NOMO-1 treated with DMSO at 0.1 percent for 48 hours (cell line): ENCODE measurements around the gene RHEX.

ENCODE experiments used
- DNase-seq: peaks from one replicate; lab custom pipeline; 2025; ENCODE audit not compliant: unreplicated experiment; lab: John Stamatoyannopoulos, UW

Gene RHEX

GRCh38 chr1:206114692-206115640 lies 62.0 kb downstream of the RHEX start:
- no peak for DNase-seq

- DNase-seq, result no peak
Observed at GRCh38 chr1:206115791-206116190, 62.8 kb downstream of the RHEX start.

- no peak for DNase-seq
Observed at GRCh38 chr1:206116191-206116872, 63.4 kb downstream of the RHEX start.

DNA sequence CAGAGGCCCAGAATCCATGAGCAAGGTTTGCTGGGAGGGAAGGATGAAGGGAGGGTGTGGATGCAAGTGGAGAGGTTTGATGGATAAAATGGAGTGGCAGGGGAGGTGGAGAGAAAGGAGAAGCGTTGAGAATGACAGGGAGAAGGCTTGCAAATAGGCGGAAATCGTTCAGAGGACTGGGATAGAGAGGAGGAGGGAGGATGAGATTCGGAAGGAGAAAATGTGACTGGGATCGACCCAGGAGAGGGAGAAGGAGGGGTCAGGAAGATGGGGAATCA lies 63.8 kb downstream of the RHEX start:
- DNase-seq, result no peak

DNA sequence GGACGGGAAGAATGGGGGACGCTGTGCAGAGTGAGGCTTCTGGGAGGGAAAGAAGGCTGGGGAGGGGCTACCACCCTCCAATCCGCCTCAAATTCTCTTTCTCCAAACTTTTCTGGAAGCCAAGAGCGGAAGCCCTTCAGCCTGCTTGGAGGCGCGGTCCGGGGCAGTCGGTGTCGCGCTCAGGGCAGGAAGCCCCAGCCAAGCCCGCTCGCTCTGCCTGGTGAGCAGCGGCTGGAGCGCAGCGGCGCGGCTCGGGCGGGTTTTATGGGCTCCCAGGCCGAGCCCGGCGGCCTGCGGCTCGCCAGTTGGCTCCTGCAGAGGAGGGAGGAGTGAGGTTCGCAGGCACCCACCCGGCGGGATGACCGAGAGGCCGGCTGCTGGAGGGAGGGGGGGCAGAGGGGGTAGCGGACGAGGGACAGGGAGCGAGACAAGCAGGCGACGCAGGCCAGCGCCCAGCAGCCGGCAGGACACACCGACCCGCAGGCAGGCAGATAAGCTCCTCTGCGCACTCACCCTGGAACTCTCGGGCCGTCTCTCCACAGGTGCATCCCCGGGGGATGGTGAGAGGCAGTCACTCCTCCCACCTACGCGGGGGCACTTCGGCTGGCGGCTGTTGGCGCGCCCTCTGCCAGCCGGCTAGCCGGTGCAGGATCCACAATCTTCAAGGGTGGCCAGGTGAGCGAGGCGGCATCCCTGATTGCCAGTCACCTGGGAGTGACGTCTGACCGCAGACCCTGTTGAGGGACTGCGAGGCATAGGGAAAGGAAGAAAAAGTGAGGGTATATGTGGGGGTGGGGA lies 64.4 kb downstream of the RHEX start, which contains the start of gene AVPR1B:
Gene AVPR1B (minus strand): TSS at position 238 of the 798 bp plus-strand sequence. CDS start 498 bp downstream, outside the sequence.
- peak; percentile 29 for DNase-seq

DNA sequence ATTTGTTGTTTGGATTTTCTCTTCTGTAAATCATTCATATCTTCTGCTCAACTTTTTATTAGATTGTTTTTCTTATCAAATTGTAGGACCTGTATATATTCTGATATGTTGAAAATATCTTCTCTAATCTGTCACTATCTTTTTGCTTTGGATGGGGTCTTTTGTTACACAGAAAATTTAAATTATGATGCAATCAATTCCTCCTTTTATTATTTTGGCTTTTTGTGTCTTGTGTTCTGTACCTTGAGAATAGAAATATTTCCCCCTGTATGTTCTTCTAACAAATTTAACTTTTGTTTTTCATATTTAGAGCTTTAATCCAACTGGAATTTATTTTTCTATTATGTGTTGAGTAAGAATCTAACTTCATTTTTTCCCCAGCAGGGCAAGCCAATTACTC lies 67.4 kb downstream of the RHEX start:
- no peak for DNase-seq

DNA sequence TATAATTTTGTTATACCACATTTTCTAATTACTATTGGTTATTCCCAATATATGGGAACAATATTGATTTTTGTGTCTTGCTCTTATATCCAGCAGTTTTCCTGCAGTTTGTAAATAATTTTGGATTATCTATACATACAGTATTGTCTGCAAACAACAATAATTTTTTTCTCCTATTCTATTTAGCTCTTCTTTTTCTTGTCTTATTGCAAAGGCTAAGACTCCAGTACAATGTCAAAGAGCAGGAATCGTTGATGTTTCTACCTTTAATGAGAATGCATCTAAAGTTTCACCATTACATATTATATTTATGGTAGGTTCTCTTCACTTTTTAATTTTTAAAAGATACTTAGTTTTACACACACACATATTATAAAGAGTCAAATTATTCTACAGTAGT lies 68.3 kb downstream of the RHEX start:
- no peak for DNase-seq

DNA sequence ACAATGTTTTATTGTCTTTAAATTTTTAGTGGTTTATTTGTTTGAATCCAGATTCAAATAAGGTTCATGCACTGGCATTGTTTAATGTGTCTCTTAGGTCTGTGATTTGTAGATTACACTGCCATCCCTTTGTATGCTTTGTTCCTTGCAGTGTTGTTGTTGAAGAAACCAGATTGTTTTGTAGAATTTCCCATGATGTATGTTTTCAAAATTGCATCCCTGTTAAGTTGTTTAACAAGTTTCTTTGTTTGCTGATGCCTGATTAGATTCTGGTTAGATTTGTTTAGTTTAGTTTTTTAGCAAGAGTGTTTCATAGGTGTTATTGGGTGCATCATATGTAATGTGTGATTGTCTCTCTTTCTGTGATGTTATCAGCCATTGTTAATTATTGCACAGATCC lies 69.7 kb downstream of the RHEX start:
- no peak for DNase-seq

GRCh38 chr1:206125346-206125745 lies 72.4 kb downstream of the RHEX start:
- no peak for DNase-seq

- no peak for DNase-seq
Observed at GRCh38 chr1:206127336-206127735, 74.4 kb downstream of the RHEX start.

DNA sequence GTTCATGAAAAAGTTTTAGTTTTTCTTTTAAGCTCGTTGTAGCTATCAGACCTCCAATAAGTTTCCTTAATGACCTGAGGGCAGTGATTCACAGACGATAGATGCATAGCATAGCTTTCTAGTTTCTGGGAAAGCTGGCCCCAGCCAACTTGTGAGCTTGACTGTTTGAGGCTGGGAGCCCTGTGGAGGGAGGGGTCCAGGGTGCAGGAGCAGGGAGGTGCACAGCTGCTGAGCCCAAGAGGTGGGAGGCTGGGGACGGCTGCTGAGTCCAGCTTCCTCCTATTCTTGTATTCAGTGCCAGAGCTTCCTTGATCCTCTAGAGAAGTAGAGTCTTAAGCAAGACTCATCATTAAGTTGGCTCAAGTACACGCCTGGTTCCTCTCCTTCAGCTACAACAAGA lies 75.2 kb downstream of the RHEX start:
- DNase-seq, result peak; percentile 70

DNA sequence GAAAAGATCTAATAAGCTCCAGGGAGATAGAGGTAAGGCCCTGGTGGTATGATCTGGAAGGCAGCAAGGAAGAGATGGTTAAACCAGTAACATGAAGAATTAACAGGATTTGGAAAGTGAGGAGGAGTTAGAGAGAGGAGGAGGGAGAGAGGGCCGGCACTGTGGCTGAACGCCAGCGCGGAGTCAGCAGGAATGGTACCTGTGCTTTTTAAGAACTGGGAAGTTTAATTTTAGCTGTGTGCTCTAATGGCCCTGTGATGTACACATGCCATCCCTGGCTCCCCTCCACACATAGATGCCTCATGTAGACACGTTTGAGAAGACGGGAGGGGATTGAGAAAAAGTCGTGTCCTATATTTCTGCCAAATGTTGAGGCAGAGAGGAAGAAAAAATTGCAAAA lies 78.1 kb downstream of the RHEX start:
- DNase-seq, result no peak

DNA sequence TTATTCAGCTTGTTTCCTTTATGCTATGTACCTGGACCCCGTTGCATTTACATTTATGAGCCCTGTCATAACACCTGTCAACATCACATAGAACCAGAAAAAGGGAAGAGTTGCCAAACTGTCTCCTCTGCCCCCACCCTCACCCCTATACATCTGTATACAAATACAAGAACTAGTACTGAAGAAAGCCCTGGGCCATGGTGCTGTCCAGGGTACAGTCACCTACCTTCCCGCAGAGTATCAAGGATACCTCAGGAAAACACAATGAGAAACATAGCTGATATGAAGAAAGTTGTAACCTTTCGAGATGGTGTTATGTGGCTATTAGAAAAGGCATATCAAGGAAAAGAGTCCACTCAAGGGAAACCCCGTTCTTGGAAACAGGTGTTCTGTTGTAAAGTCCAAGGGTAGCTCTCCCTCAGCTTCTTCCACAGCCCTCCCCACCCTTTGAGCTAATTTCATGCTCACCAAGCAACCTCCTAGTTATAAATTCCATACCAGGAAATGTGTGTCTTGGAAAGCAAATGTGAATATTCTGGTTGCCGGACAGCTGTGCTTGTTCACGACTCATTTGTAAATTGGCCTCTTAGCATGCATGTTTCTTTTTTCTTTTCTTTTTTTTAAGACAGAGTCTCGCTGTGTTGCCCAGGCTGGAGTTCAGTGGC lies 80.9 kb downstream of the RHEX start:
- no peak for DNase-seq

GRCh38 chr1:206135248-206135647 lies 82.3 kb downstream of the RHEX start:
- no peak for DNase-seq

- no peak for DNase-seq
Observed at GRCh38 chr1:206136241-206136640, 83.3 kb downstream of the RHEX start.

GRCh38 chr1:206142011-206142410 lies 89.0 kb downstream of the RHEX start:
- no peak for DNase-seq

DNA sequence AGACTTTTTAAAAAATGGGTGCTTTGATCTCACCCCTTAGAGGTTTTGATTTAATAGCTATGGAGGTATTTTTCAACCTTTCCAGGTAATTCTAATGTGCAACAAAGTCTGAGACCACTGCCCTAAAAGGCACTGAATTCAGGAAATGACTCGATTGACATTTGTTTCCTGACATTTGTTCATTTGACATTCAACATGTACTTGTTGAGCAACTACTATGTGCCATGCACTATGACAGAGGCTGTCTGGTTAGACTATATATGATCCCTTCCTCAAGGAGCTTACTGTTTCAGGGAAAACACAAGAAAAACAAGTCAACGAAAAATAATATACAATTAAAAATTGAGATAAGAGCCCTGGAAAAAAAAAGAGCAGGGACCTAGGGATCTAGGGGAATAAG lies 89.8 kb downstream of the RHEX start:
- DNase-seq, result no peak

DNA sequence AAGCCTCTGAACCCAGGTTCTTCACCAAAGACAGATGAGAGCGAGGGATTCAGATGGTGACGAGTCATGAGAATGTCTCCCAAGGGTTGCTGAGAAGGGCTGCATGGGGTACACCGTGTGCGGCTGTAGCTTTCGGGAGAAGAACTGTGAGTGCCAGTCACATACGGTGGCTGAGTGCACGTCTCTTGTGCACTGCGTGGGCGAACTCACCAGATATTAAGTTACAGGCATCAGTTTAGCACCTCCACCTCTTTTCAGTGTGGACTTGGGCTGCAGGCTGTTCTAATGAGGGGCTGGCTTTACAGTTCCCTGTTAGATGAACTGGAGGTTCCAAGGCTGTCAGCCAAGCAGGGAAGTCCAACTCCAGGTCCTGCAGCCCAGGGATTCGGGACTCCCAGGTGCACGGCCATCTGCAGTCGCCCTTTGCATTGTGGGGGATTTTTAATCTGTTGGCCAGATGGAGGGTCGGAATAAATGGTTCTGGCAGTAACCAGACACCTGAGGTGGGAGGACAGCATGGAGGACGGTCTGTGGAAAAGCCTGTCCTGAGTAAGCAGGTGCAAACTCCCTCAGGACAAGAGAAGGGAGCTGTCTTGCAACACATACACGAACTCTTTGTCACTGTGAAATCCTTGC lies 90.7 kb downstream of the RHEX start:
- DNase-seq, result no peak

DNA sequence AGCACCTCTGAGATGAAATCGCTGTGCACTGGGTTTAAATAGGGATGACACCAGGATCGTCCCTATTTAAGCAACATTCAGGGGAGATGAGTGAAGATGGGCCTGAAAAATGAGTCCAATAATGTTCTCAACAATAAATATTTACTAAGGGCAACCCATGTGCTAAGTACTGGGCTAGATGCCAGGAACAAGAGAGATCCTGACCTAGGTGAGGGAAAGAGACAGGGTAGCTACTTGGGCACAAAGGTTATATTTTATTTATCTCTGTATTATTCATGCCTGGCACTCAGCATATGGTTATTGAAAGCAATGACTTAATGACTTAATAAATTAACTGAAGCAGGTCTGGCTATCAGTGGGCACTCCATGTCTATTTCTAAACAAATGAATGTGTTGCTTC lies 91.6 kb downstream of the RHEX start:
- DNase-seq, result no peak

GRCh38 chr1:206145771-206146290 lies 92.9 kb downstream of the RHEX start:
- DNase-seq, result no peak
